T-helper 17 cell (primary cell): Measurements from ENCODE around the gene DUS1L. TPM values are rescaled to one million over a fixed set of nuclear protein-coding genes. Genes with fewer than 3 reads are reported as not detected.
A peak's percentile ranks its signal among the peaks of the same experiment; 100 is the strongest.

Experiments used
- ATAC-seq: fragments of 150-1000 bp; cut with Tn5 transposase; 2 replicates; pipeline ENCODE4 v1.10.0; 2021; ENCODE audit warnings: mild to moderate bottlenecking, moderate library complexity
- DNase-seq, 3 donors: peaks; one replicate each; pipeline versions ENCODE4 v3.0.0 to v3.0.0-alpha.2; 2020 to 2021
- H3K9me3 ChIP-seq: one replicate; pipeline ENCODE4 v1.7.0; 2013; ENCODE audit warnings: low read length, mild to moderate bottlenecking; ENCODE audit not compliant: control insufficient read depth, poor library complexity, severe bottlenecking
- H3K27ac Mint-ChIP-seq: one replicate; pipeline ENCODE4 v1.8.0; 2022; ENCODE audit warnings: mild to moderate bottlenecking, moderate library complexity, mixed read lengths
- H3K27me3 Mint-ChIP-seq: one replicate; pipeline ENCODE4 v1.8.0; 2022; ENCODE audit warnings: mixed read lengths
- H3K36me3 Mint-ChIP-seq: one replicate; pipeline ENCODE4 v1.8.0; 2022; ENCODE audit warnings: low read depth, mixed read lengths
- H3K4me1 Mint-ChIP-seq: one replicate; pipeline ENCODE4 v1.8.0; 2022; ENCODE audit warnings: mild to moderate bottlenecking, mixed read lengths
- H3K4me3 Mint-ChIP-seq: one replicate; pipeline ENCODE4 v1.8.0; 2022; ENCODE audit warnings: mild to moderate bottlenecking, moderate library complexity, mixed read lengths
- total RNA-seq, 4 donors: library from RNA in 2 of 4; stranded (reverse) in 2 of 4; gene quantifications; one replicate each; pipeline ENCODE4 v1.2.3 and lab custom pipeline; 2022 to 2026

Gene DUS1L
- total RNA-seq, 2 donors from 2014 or later: 130 to 131 TPM

GRCh38 chr17:82097184-82097918 is 31.7 kb upstream of the DUS1L start:
- no peaks in the 10 kb centered on the region for H3K27me3 Mint-ChIP-seq
- H3K9me3 ChIP-seq: no peaks in the 10 kb centered on the region
- H3K4me3 Mint-ChIP-seq: peak overlapping the region; percentile 82
- ATAC-seq (no peak), DNase-seq (no peak)
- no peak overlapping the region for H3K27ac Mint-ChIP-seq
- no peaks in the 10 kb centered on the region for H3K36me3 Mint-ChIP-seq
- peaks cover 8% of the 10 kb centered on the region for H3K4me1 Mint-ChIP-seq

DNA sequence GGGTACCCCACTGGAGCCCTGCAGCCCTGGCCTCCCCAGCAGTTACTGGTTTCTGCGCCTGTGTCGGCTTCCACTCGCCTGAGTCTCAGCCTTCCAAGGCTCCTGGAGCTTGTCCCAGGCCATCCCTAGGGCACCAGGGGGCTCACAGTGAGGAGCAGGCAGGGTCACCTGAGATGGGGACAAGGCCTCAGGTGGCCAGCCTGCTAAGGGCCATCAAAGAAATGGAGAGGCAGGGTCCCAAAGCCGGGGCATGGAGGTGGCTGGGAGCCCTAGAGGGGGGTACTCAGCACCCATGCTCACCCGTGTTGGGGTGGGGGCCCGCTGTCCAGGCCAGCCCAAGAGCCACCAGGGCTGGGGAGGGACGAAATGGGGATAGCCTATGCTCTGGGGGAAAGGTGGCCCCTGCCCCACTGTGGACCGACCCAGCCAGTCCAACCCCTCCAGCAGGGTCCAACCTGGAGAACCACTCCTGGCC is 31.1 kb upstream of the DUS1L start:
- no peaks in the 10 kb centered on the region for H3K27me3 Mint-ChIP-seq
- H3K27ac Mint-ChIP-seq: no peak overlapping the region
- H3K4me3 Mint-ChIP-seq: peak overlapping the region; percentile 82
- no peak for ATAC-seq
- no peaks in the 10 kb centered on the region for H3K9me3 ChIP-seq
- no peak for DNase-seq
- H3K36me3 Mint-ChIP-seq: no peaks in the 10 kb centered on the region
- H3K4me1 Mint-ChIP-seq: peaks cover 8% of the 10 kb centered on the region

DNA sequence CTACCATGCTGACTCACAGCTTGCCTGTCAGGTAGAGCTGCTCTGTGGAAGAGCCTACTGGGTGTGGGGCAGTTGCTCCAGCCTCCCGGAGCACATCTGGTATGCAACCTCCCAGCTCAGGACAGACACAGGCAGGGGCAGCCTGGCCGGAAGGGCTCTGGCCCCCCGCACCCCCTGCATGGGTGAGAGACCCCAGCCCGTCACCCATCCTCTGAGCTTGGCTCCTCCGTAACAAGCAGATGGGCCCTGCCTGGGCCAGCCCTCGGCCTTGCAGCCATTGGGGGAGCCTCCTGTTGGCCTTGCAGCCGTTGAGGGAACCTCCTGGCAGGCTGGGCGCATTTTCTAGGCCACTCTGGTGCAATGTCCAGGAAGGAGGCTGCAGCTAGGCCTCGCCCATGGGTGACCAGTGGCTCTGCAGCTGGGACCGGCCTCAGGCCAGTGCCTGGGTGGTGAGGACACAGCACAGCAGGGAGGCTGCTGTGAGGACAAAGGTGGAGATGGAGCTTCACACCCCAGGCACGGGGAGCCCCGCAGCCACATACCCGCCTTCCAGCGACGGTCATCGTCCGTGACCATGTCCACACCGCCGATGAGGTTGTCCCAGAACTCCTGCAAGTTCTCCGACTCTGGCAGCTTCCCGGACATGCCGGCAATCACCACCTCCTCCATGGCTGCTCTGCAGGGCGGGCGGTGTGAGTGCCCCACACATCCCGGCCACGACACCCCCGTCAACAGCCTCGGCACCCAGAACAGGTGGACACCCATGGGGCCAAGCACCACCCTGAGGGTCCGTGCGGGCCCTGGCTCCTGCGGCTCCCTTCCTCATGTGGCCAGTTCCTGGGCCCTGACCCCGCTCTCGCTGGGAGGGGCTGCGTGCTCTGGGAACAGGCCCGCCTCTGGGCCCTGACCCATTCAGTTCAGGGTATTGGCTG is 30.4 kb upstream of the DUS1L start:
- Mint-ChIP-seq H3K27ac (no peak overlapping the region), H3K4me1 (peaks cover 8% of the 10 kb centered on the region), H3K27me3 (no peaks in the 10 kb centered on the region), H3K4me3 (peak overlapping the region; percentile 82), H3K36me3 (no peaks in the 10 kb centered on the region)
- ATAC-seq: no peak
- no peak for DNase-seq
- no peaks in the 10 kb centered on the region for H3K9me3 ChIP-seq

DNA sequence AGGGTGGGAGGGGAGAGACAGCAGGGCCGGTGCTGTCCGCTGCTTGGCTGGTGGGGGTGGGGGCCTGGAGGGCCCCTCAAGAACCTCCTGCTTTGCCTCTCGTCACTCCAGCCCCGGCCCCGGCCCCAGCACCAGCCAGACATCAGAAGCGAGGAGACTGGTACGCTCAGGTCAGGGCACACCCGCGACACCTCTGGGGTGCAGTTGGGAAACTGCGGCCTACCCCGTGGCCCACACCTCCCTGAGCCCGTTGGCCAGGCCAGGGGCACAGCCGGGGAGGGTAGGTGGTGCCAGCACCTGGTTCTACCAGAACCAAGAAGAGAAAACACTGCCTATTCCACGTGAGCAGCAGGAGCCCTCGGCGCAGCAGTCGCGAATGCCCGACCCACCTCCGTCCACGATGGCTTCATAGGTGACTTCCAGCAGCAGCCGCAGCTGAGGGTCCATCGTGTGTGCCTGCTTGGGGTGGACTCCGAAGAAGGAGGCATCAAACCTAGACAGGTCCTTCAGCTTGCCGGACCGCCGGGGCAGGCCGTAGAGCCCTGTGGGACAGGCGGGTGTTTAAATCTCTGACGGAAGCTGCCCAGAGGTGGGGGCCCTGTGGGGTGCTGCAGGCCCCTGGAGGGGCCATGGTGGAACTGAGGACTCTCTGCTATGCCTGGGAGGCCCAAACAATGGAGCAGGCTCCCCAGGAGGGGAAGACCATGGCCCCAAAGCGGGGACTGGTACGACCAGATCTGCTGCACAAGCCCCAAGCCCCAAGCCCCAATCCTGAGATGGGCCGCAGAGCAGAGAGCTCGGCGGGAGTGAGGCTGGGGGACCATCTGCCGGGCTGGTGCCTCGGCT is 29.6 kb upstream of the DUS1L start:
- DNase-seq: no peak

DNA sequence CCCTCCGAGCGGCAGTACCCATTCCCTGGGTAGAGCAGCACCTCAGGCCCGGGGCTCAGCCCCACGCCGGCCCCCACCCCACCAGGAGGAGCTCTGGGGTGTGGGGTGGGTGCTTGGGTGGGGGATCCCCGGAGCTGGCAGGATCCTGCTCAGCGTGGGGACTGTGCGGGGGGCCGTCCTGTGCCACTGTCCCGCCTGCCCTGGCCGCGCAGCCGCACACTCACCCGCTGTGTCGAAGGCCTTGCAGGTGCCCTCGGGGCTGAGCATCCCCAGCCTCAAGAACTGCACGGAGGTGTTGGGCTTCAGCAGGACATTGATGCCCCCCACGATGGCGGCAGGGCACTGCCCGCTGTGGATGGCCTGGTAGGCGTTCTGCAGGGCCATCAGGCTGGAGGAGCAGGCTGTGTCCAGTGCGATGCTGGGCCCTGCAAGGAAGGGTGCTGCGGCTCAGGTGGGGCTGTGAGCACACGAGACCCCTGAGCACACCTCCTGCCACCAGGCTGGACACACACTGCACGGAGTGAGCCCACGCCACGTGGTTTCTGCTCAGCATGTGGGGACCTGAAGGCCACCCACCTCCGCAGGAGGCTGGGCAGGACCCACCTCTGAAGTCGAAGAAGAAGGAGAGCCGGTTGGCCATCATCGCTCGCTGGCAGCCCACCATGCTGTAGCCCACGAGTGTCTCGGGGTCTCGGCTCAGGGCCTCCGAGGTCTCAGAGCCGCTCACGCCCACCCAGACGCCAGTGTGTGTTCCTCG is 27.6 kb upstream of the DUS1L start:
- H3K9me3 ChIP-seq: no peaks in the 10 kb centered on the region
- DNase-seq: no peak
- H3K27me3 Mint-ChIP-seq: no peaks in the 10 kb centered on the region
- H3K4me3 Mint-ChIP-seq: no peak overlapping the region
- H3K4me1 Mint-ChIP-seq: peaks cover 5% of the 10 kb centered on the region
- no peak overlapping the region for H3K27ac Mint-ChIP-seq
- no peak for ATAC-seq
- H3K36me3 Mint-ChIP-seq: no peaks in the 10 kb centered on the region

More for the DNA sequence above, 29.6 kb upstream of the DUS1L start:
- peaks cover 8% of the 10 kb centered on the region for H3K4me1 Mint-ChIP-seq
- ATAC-seq: no peak
- no peaks in the 10 kb centered on the region for H3K27me3 Mint-ChIP-seq
- no peak overlapping the region for H3K27ac Mint-ChIP-seq
- no peaks in the 10 kb centered on the region for H3K36me3 Mint-ChIP-seq
- H3K4me3 Mint-ChIP-seq: no peak overlapping the region
- no peaks in the 10 kb centered on the region for H3K9me3 ChIP-seq

- no peaks in the 10 kb centered on the region for H3K9me3 ChIP-seq
- H3K27ac Mint-ChIP-seq: no peak overlapping the region
- DNase-seq (peak in 1 of 3 donors; percentile 11), ATAC-seq (no peak)
- H3K27me3 Mint-ChIP-seq: no peaks in the 10 kb centered on the region
- no peaks in the 10 kb centered on the region for H3K36me3 Mint-ChIP-seq
- no peak overlapping the region for H3K4me3 Mint-ChIP-seq
- peaks cover 5% of the 10 kb centered on the region for H3K4me1 Mint-ChIP-seq
Observed at GRCh38 chr17:82092628-82092994, 27.0 kb upstream of the DUS1L start.

- no peaks in the 10 kb centered on the region for H3K27me3 Mint-ChIP-seq
- H3K36me3 Mint-ChIP-seq: no peaks in the 10 kb centered on the region
- no peak overlapping the region for H3K27ac Mint-ChIP-seq
- peaks cover 5% of the 10 kb centered on the region for H3K4me1 Mint-ChIP-seq
- ATAC-seq: no peak
- H3K9me3 ChIP-seq: no peaks in the 10 kb centered on the region
- no peak overlapping the region for H3K4me3 Mint-ChIP-seq
- DNase-seq: peak in 1 of 3 donors; percentile 12
Observed at GRCh38 chr17:82092094-82092586, 26.5 kb upstream of the DUS1L start.

GRCh38 chr17:82091264-82092066 is 25.9 kb upstream of the DUS1L start:
- no peaks in the 10 kb centered on the region for H3K9me3 ChIP-seq
- no peak overlapping the region for H3K4me3 Mint-ChIP-seq
- no peak overlapping the region for H3K27ac Mint-ChIP-seq
- ATAC-seq: no peak
- no peaks in the 10 kb centered on the region for H3K27me3 Mint-ChIP-seq
- H3K36me3 Mint-ChIP-seq: no peaks in the 10 kb centered on the region
- DNase-seq: no peak
- H3K4me1 Mint-ChIP-seq: peaks cover 2% of the 10 kb centered on the region

- DNase-seq (no peak), ATAC-seq (no peak)
- no peaks in the 10 kb centered on the region for H3K27me3 Mint-ChIP-seq
- H3K27ac Mint-ChIP-seq: no peak overlapping the region
- H3K36me3 Mint-ChIP-seq: no peaks in the 10 kb centered on the region
- H3K9me3 ChIP-seq: no peaks in the 10 kb centered on the region
- H3K4me3 Mint-ChIP-seq: no peak overlapping the region
- peaks cover 2% of the 10 kb centered on the region for H3K4me1 Mint-ChIP-seq
Observed at GRCh38 chr17:82090549-82091263, 25.1 kb upstream of the DUS1L start.

DNA sequence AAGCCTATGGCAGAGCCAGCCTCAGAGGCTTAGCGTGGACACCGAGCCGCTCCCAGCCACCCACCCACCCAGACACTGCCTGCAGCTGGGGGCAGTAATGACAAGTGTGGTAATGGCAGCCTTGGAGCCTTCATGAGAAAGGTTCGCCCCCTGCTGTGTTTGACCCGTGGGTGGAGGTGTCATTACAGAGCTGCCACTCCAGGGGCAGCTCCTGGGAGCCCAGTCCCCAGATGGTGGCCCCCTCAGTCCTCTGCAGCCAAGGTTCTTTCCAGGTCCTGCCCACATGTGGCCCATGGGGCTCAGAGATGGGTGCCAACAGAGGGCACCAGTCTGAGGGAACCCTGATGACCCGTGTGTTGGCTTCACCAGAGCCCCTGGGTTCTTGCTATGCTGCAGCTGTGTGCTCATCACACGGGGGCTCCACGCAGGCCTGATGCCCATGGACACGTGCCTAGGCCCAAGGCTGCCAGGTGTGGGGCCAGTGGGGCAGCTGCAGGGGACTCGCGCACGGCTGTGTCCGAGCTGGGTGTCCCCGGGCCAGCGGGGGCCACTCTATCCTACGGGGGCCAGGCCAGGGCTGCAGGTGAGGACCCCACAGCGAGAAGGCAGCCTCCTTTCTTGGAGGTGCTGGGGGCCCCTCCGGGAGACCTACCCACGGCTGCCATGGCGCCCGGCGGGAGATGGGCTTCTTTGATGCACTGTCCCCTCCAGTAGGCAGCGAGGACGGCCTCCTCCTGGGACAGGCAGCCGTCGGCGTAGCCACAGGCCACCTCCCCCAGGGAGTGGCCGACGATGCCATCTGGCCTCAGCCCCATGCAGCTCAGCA is 24.3 kb upstream of the DUS1L start:
- H3K9me3 ChIP-seq: no peaks in the 10 kb centered on the region
- no peaks in the 10 kb centered on the region for H3K27me3 Mint-ChIP-seq
- ATAC-seq: no peak
- H3K27ac Mint-ChIP-seq: no peak overlapping the region
- H3K36me3 Mint-ChIP-seq: no peaks in the 10 kb centered on the region
- H3K4me3 Mint-ChIP-seq: no peak overlapping the region
- DNase-seq: no peak
- peaks cover 2% of the 10 kb centered on the region for H3K4me1 Mint-ChIP-seq
